Common myeloid progenitor, CD34-positive (primary cell): ENCODE data around the gene CCHCR1.

Experiments
- CTCF ChIA-PET: fragments of 350-600 bp; sonication (Branson Sonifier 250); formaldehyde crosslinking; loops from one replicate; lab custom pipeline; 2021; ENCODE audit warnings: antibody characterized with exemption; lab: Charles Lee
- POLR2A ChIA-PET: fragments of 350-600 bp; sonication (Branson Sonifier 250); formaldehyde crosslinking; loops from one replicate; lab custom pipeline; 2021; ENCODE audit warnings: antibody characterized with exemption; lab: Charles Lee
- DNase-seq, 3 donors: peaks; one replicate each; pipeline versions ENCODE4 v3.0.0 to v3.0.0-alpha.2; 2013
- H3K27ac ChIP-seq, 2 experiments: 1 replicate in 1 of 2; 2 replicates in 1 of 2; pipeline ENCODE4 v1.7.0; 2013; ENCODE audit warnings: inconsistent platforms in 2 of 2, low read length in 2 of 2, mild to moderate bottlenecking in 2 of 2, low read depth in 1 of 2, moderate library complexity in 1 of 2; ENCODE audit not compliant: severe bottlenecking in 2 of 2, insufficient read depth in 1 of 2, poor library complexity in 1 of 2
- H3K27me3 ChIP-seq, 5 experiments: replicated peaks in 2 of 5; 1 replicate in 3 of 5; 2 replicates in 2 of 5; pipeline versions ENCODE4 v1.6.1 to v1.7.0; 2013; ENCODE audit warnings: low read length in 4 of 5, mild to moderate bottlenecking in 2 of 5, moderate library complexity in 2 of 5, inconsistent platforms in 1 of 5; ENCODE audit not compliant: insufficient read depth in 5 of 5, control insufficient read depth in 4 of 5
- H3K36me3 ChIP-seq, 4 experiments: 1 replicate in 2 of 4; 2 replicates in 2 of 4; pipeline versions ENCODE4 v1.6.1 to v1.7.0; 2013; ENCODE audit warnings: low read length in 3 of 4, control low read depth in 1 of 4, mild to moderate bottlenecking in 1 of 4; ENCODE audit not compliant: control insufficient read depth in 4 of 4, insufficient read depth in 4 of 4
- H3K4me1 ChIP-seq, 4 experiments: 1 replicate in 3 of 4; 2 replicates in 1 of 4; pipeline versions ENCODE4 v1.6.1 to v1.7.1; 2013; ENCODE audit warnings: low read length in 3 of 4, mild to moderate bottlenecking in 3 of 4, control low read depth in 1 of 4, inconsistent platforms in 1 of 4, moderate library complexity in 1 of 4; ENCODE audit not compliant: control insufficient read depth in 4 of 4, insufficient read depth in 4 of 4; ENCODE audit errors: control extremely low read depth in 1 of 4
- H3K4me3 ChIP-seq, 7 experiments: 1 replicate in 4 of 7; 2 replicates in 3 of 7; pipeline versions ENCODE4 v1.5.1 to v1.7.0; 2013; ENCODE audit warnings: mild to moderate bottlenecking in 7 of 7, low read length in 6 of 7, moderate library complexity in 6 of 7, inconsistent platforms in 2 of 7, low read depth in 2 of 7, control low read depth in 1 of 7; ENCODE audit not compliant: insufficient read depth in 4 of 7, control insufficient read depth in 1 of 7; ENCODE audit errors: extremely low read depth in 1 of 7
- H3K9me3 ChIP-seq, 5 experiments: 1 replicate in 4 of 5; 2 replicates in 1 of 5; pipeline versions ENCODE4 v1.6.1 to v1.7.1; 2013; ENCODE audit warnings: low read length in 4 of 5, mild to moderate bottlenecking in 2 of 5, inconsistent platforms in 1 of 5, low read depth in 1 of 5, moderate library complexity in 1 of 5; ENCODE audit not compliant: control insufficient read depth in 4 of 5, insufficient read depth in 2 of 5; ENCODE audit errors: control extremely low read depth in 1 of 5
- WGBS: methylation state at CpG from one replicate; pipeline ENCODE4 v1.1.5; 2013; ENCODE audit not compliant: insufficient coverage; 5-methylcytosine and 5-hydroxymethylcytosine counted together

Gene CCHCR1

GRCh38 chr6:31125162-31125561, 32.4 kb downstream of the CCHCR1 start:
- CTCF ChIA-PET = interaction anchor here (1.2 to 4.7 kb wide), 4 partner anchors 9 to 38 kb away, joined by 3 to 36 read pairs (median 11); partner anchors contain the start of genes PSORS1C1 and PSORS1C2
- no peak for DNase-seq
- Histone ChIP-seq H3K4me1 (peaks cover 0 to 16% (median 11%) of the 10 kb centered on the region in 4 experiments), H3K4me3 (no peak overlapping the region), H3K27ac (no peak overlapping the region), H3K27me3 (no peaks in the 10 kb centered on the region), H3K9me3 (no peaks in the 10 kb centered on the region), H3K36me3 (no peaks in the 10 kb centered on the region)
- POLR2A ChIA-PET = no interaction called here
- WGBS = 63% methylated on average over 5 of the region's 8 CpGs

GRCh38 chr6:31122791-31123706, 34.6 kb downstream of the CCHCR1 start:
- DNase-seq = no peak
- CTCF ChIA-PET = interaction anchor here (0.8 to 1.1 kb wide), 3 partner anchors 9 to 89 kb away, joined by 3 read pairs; no protein-coding TSS in a partner anchor
- H3K27ac ChIP-seq = no peak overlapping the region
- H3K4me3 ChIP-seq = no peak overlapping the region
- POLR2A ChIA-PET = no interaction called here
- H3K27me3 ChIP-seq = no peaks in the 10 kb centered on the region
- H3K9me3 ChIP-seq = no peaks in the 10 kb centered on the region
- H3K4me1 ChIP-seq = peaks cover 0 to 16% (median 11%) of the 10 kb centered on the region in 4 experiments
- no peaks in the 10 kb centered on the region for H3K36me3 ChIP-seq
- 59% methylated on average over 13 of the region's 16 CpGs for WGBS

- DNase-seq = no peak
- Histone ChIP-seq H3K36me3 (no peaks in the 10 kb centered on the region), H3K27me3 (peaks cover 0 to 2% (median 0%) of the 10 kb centered on the region in 5 experiments), H3K4me3 (no peak overlapping the region), H3K4me1 (peaks cover 0 to 14% (median 11%) of the 10 kb centered on the region in 4 experiments), H3K27ac (no peak overlapping the region), H3K9me3 (no peaks in the 10 kb centered on the region)
- CTCF ChIA-PET = interaction anchor here (0.7 to 1.4 kb wide), 4 partner anchors 9 to 246 kb away, joined by 3 to 4 read pairs (median 3); no protein-coding TSS in a partner anchor
- WGBS = 95% methylated on average over 11 of the region's 12 CpGs
- POLR2A ChIA-PET = no interaction called here
Observed at GRCh38 chr6:31121131-31121790, 36.3 kb downstream of the CCHCR1 start.

DNA sequence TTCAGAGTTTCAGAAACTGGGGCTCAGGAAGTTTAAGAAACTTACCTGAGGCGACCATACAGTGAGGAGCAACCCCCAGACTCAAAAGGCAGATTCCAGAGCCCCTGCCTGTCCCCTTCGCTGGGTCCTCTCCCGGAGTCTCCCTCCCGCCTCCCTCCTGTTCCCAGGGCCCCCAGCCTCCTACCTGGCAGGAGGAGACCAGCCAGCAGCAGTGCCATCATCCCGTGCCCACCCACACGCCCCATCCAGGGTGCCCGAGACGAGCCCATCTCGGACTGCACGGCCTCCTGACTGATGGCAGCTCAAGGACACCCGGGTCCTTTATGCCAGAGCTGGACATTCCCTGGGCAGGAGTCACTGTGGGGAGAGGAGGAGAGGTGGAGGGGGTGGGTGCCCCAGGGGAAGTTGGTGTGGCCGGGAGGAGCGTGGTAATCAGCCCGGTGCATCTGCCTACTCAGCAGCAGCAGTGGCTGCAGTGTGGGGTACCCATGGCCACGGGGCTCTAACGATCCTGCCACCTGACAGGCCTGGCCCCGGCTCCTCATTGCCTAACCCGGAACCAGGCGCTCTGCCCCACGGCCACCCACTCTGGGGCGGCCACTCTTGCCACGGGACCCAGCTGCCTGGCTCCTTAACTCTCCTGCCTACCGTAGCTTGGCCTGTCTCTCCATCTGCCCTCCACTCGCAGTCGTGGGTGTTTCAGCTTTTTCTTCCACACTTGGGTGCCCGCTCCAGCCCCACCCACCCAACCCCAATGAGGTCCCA, 37.3 kb downstream of the CCHCR1 start, which contains the start of gene CDSN:
TSS of gene CDSN (minus strand) at position 296 of the 765 bp plus-strand sequence. CDS start at position 269, 27 bp downstream.
- no peak within 1 kb of the TSS for H3K27ac ChIP-seq
- peak in 2 of 3 donors; percentile 44 to 66 for DNase-seq
- ChIA-PET CTCF (interaction anchor here (1.4 kb wide), 1 partner anchor 10 kb away, joined by 3 read pairs; no protein-coding TSS in a partner anchor), POLR2A (no interaction called here)
- H3K36me3 ChIP-seq = no peaks in the 10 kb centered on the region
- H3K27me3 ChIP-seq = peaks cover 0 to 2% (median 0%) of the 10 kb centered on the region in 5 experiments
- WGBS = 71% methylated on average over 21 of the region's 26 CpGs
- no peak within 1 kb of the TSS for H3K4me3 ChIP-seq
- H3K9me3 ChIP-seq = no peaks in the 10 kb centered on the region
- H3K4me1 ChIP-seq = peaks cover 0 to 10% (median 5%) of the 10 kb centered on the region in 4 experiments

DNA sequence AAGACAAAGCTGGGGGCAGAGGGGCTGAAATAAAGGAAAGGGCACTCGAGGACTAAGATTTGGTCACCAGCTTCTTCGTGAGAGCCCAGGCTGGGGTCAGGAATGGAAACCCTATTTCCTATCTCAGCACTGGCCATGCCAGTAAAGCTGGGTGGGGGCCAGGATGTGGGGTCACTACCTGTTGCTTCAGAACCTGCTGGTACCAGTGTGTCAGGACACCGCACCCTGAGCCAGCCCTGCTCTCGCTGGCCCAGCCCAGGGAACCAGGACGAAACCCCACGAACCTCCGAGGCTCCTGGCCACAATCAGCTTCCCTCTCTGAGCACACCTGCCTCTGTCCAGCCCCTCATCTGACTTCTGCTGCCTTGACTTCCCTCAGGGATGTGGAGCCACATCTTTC, 39.4 kb downstream of the CCHCR1 start:
- Histone ChIP-seq H3K9me3 (no peaks in the 10 kb centered on the region), H3K27me3 (peaks cover 0 to 2% (median 0%) of the 10 kb centered on the region in 5 experiments), H3K36me3 (no peaks in the 10 kb centered on the region), H3K27ac (no peak overlapping the region), H3K4me3 (no peak overlapping the region), H3K4me1 (peaks cover 0 to 10% (median 7%) of the 10 kb centered on the region in 4 experiments)
- CTCF ChIA-PET = interaction anchor here (1.1 to 1.3 kb wide), 4 partner anchors 9 to 62 kb away, joined by 3 read pairs; no protein-coding TSS in a partner anchor
- POLR2A ChIA-PET = no interaction called here
- 94% methylated on average over 7 of the region's 7 CpGs for WGBS
- DNase-seq = no peak

DNA sequence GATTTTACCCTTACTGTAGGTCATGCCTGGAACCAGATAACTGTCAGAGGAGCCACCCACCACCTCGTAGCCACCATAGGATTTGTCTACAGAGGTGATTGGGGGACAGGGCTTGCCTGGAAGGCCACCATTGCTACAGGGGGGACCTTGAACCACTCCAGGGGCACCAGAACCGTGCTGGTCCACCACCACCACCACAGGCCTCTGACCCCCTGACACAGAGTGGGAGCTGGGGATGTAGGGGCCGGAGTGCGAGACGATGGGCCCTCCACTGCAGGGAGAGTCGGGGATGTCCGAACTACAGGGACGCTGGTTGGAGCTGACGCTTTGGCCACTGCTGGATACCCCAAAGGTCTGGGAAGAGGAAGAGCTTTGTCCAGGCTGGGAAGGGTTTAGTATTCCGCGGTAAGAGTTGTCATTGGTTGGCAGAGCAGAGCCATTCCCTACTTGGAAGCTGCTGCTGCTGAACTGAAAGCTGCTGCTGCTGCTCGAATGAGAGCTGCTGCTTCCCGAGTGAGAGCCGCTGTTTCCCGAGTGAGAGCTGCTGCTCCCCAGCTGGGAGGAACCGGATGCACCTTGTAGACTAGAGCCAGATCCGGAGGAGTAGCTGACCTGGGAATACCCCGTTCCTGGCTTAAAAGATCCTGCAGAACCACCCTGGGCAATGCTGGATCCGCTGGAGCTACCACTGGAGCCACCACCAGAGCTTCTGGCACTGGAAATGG, 40.8 kb downstream of the CCHCR1 start:
- DNase-seq = no peak
- 92% methylated on average over 19 of the region's 19 CpGs for WGBS
- Histone ChIP-seq H3K27me3 (peaks cover 0 to 2% (median 0%) of the 10 kb centered on the region in 5 experiments), H3K4me1 (peaks cover 0 to 10% (median 7%) of the 10 kb centered on the region in 4 experiments), H3K27ac (no peak overlapping the region), H3K9me3 (no peaks in the 10 kb centered on the region), H3K36me3 (no peaks in the 10 kb centered on the region), H3K4me3 (no peak overlapping the region)
- ChIA-PET CTCF (interaction anchor here (0.9 to 8.0 kb wide), 13 partner anchors 9 to 298 kb away, joined by 3 to 66 read pairs (median 5); no protein-coding TSS in a partner anchor), POLR2A (no interaction called here)
